ENCODE results near the gene KIR3DL2.
"Not testable (repeated sequence)": the region's sequence is repeated elsewhere in the genome, so short reads cannot be mapped to it uniquely, and the experiment has no call there.

KIR3DL2 gene

DNA sequence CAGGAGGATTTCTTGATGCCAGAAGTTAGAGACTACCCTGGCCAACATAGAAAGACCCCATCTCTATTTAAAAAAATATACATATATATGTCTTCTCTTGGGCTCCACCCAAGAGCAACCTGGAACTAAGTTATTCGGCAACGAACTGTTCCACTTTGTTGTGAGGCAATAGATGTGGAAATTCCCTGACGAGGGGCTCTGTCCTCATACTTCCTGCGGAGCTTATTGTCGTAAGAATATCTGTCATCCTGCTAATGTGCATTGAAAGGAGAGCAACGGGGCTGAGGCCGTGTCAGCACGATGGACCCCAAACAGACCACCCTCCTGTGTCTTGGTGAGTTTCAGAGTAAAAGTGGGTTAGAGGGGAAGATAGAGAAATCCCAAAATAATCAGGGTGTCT, 23.7 kb downstream of the KIR3DL2 start, which contains the start of gene FCAR:
Gene FCAR (plus strand): TSS at position 246 of the 400 bp plus-strand sequence. CDS start 55 bp downstream, at position 301.
- peak; percentile 88 to 95 for DNase-seq

DNA sequence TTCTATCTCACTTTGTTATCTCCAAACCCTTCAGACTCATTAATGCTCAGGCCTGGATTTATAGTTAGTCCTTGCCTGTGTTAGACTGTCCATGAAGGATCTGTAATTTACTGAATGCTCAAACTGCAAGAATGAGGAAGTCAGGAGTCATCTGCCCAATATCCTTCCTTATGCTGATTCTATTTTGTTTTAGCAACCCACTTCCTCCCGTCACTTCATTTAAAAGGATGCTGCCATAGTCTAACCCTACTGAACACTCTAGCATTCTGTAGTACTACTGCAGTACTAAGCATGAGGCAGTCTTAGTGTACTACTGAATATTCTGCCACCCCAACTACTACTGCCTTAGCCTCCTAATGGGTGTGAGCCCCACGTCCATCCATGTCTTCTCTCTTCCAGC, 25.3 kb downstream of the KIR3DL2 start:
- peak; percentile 72 to 84 for DNase-seq

DNA sequence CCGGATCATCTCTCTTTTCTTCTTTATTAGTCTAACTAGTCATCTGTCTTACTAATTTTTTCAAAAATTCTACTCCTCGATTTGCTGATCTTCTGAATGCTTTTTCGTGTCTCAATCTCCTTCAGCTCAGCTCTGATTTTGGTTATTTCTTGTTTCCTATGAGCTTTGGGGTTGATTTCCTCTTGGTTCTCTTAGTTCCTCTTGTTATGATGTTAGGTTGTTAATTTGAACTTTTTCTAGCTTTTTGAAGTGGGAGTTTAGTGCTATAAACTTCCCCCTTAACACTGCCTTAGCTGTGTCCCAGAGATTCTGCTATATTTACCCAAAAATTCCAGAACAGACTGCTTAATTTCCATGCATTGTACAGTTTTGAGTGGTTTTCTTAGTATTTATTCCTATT, 27.2 kb downstream of the KIR3DL2 start:
- DNase-seq: peak; percentile 48 to 85

DNA sequence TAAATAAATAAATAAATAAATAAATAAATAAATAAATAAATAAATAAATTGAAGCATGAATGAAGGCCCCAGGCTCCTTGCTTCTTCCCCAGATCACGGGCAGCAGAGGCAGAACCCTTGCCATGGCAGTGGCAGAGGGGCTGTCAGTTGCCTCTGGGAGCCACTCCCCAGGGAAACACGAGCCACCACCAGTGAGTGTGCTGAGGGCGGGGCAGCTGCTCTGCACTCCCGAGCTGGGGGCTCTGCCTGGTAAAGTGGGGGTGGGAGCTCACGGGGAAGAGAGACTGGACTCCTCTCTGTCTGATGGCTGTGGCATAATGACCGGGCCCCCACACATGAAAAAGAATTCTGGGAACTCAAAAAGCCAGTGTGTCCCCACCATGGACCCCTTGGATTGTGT, 31.6 kb downstream of the KIR3DL2 start:
- no peak for DNase-seq

DNA sequence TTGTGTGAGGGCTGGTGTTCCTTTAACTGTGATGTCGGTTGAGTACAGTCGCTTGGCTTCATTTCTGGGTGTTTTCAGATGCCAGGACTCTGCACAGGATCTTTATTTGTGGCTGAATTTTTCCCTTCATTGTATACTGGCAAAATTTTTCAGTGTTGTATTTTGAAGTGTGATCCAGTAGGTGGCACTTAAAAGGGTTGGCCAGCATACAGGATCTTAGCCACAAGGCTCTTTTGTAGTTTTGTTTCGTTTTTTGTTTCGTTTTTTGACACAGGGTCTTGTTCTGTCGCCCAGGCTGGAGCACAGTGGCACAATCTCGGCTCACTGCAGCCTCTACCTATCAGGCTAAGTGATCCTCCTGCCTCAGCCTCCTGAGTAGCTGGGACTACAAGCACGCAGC, 32.5 kb downstream of the KIR3DL2 start:
- DNase-seq: peak; percentile 43 to 47

DNA sequence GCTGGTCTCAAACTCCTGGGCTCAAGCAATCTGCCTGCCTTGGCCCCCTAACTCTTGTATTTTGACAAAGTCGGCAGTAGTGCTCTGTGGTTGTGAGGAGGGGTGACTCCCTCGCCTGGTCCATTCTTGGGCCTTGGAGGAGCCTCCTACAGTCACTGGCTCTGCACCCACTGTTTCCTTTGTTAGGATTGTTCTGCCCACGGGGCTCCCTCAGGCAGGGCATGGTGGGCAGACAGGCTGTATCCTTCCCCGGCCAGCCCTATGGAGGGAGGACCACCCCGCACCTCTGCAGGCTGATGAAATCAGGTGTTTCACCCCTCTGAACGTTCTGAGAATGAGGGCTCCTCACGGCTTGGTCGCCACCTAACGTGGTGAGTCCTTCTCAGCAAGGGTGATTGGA, 33.0 kb downstream of the KIR3DL2 start:
- no peak for DNase-seq

DNA sequence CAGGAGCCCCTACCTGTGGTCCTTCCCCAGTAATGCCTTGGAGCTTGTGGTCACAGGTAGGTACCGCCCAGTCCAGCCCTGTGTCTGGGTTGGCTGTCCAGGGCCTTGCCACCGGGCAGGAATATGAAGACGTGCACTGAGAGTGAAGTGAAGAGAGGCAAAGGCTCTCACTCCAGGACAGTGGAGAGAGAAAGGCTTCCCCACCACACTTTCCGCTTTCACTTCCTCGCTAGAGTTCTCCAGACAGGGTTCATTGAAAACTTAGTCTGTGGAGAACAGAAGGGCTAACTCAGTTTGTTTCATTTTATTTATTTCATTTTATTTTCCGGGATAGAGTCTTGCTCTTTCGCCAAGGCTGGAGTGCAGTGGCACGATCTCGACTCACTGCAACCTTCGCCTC, 38.0 kb downstream of the KIR3DL2 start:
- DNase-seq: no peak

DNA sequence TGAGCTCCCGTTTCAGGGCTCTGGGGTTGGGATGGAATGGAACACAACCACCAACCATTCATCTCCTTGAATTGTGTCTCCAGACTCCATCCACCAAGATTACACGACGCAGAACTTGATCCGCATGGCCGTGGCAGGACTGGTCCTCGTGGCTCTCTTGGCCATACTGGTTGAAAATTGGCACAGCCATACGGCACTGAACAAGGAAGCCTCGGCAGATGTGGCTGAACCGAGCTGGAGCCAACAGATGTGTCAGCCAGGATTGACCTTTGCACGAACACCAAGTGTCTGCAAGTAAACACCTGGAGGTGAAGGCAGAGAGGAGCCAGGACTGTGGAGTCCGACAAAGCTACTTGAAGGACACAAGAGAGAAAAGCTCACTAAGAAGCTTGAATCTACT, 39.3 kb downstream of the KIR3DL2 start:
- DNase-seq: no peak

DNA sequence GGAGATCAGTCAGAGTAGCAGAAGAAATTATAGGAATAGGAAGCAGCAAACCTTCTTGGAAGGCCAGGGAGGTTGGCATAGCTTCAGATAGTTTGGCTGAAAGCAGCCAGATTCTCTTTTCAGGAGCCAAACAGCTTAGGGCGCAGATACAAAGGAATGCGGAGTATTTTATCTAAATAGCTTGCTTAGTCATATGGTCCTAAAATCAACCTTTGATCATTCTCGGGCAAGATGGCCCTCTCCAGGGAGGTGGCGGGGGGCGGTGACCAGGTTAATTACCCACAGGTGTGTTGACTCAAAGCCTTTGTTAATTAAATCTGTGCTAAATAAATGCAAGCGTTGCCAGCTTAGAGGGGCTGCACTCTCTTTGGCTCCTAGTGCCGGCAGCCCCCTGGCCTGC, 43.2 kb downstream of the KIR3DL2 start:
- no peak for DNase-seq

DNA sequence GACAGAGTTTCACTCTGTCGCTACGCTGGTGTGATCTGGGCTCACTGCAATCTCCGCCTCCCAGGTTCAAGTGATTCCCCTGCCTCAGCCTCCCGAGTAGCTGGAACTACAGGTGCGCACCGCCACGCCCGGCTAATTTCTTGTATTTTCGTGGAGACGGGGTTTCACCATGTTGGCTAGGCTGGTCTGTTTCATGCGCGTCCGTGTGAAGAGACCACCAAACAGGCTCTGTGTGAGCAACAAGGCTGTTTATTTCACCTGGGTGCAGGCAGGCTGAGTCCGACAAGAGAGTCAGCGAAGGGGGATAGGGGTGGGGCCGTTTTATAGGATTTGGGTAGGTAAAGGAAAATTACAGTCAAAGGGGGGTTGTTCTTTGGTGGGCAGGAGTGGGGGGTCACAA, 43.9 kb downstream of the KIR3DL2 start:
- DNase-seq: not testable (repeated sequence)

DNA sequence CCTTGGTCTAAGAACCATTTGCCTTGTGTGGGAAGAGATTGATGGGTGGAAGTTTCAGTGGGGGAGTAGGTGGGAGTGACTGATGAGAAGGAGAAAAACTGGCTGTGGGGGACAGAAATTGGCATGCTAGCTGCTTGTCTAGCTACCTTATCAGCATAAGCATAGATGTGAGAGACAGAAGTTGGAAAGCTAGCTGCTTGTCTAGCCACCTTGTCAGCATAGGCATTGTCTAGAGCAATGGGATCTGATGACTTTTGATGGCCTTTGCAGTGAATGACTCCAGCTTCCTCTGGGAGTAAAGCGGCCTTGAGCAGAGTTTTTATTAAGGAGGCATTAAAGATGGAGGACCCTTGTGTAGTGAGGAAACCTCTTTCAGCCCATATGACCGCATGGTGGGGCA, 45.8 kb downstream of the KIR3DL2 start:
- DNase-seq: no peak

DNA sequence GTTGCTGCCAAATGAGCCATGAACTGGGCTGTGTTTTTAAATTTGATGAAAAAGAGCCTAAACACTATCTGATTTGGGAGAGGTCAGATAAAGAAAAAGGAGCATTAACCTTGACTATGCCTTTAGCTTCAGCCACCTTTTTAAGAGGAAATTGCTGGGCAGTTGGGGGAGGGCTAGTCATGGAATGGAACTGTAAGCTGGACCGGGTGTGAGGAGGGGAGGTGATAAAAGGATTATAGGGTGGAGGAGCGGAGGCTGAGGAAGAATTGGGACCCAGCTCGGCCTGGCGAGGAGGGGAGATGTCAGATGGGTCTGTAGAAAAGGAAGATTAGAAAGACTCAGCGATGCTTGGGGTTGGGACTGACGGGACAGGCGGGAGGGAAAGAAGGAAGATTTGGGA, 48.4 kb downstream of the KIR3DL2 start:
- DNase-seq: not testable (repeated sequence)

DNA sequence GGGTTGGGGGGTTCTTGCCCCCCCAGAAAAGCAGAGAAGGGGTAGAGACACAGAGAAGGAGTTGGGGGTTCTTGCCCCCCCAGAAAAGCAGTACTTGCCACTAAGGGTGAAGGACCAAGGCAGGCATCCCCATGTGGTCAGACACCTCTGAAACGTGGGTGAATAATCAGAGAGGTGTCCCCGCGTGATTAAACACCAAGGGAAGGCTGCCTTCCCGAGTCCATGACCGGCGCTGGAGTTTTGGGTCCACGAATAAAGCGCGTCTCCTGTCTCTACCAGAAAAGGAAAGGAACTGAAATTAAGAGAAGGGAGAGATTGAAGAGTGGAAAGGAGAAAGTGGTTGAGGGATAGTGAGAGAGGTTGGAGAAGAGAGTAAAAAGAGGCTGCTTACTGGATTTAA, 49.4 kb downstream of the KIR3DL2 start:
- DNase-seq: not testable (repeated sequence)

DNA sequence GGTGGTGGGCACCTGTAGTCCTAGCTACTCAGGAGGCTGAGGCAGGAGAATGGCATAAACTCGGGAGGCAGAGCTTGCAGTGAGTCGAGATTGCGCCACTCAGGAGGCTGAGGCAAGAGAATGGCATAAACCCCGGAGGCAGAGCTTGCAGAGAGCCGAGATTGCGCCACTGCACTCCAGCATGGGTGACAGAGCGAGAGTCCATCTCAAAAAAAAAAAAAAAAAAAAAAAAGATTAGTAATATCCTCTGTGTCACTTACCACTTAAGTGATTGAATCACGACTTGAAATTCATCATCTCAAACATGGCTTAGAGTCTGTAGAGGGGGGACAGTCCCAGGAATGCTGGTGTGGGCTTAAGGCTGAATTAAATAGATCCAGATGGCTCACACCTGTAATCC, 50.9 kb downstream of the KIR3DL2 start:
- DNase-seq: peak; percentile 94

DNA sequence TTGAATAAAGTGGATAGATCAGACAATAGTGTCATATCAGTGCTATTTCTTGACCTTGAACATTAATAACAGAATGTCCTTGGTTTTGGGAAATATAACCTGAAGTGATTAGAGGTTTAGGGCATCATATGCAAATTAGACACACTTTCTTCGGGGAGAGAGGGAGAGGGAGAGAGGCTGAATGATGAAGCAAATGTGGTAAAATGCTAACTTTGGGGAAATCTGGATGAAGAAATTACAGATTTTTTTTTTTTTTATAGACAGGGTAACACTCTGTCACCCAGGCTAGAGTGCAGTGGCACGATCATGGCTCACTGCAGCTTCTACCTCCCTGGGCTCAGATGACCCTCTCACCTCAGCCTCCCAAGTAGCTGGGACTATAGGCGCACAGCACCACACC, 51.8 kb downstream of the KIR3DL2 start:
- peak in 1 of 2 donors; percentile 7 for DNase-seq

DNA sequence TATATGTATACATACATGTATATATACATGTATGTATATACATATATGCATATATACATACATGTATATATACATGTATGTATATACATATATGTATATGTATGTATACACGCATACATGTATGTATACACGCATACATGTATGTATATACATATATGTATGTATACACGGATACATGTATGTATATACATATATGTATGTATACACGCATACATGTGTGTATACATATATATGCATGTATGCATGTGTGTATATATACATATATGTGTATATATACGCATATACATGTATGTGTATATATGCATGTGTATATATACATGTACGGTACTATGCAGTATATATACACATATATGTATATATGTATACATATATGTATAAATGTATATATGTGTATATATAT, 53.1 kb downstream of the KIR3DL2 start:
- no peak for DNase-seq

DNA sequence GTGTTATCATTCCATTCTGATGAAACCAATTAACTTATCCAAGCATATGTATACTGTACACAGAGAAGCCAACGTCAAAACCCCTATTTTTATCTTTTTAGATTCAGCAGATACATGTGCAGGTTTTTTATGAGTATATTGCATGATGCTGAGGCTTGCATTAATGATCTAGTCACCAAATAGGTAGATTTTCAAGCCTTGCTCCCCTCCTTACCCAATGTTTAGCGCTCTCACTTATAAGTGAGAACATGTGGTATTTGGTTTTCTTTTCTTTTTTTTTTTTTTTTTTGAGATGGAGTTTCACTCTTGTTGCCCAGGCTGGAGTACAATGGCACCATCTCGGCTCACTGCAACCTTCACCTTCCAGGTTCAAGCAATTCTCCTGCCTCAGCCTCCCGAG, 54.0 kb downstream of the KIR3DL2 start:
- not testable (repeated sequence) for DNase-seq

DNA sequence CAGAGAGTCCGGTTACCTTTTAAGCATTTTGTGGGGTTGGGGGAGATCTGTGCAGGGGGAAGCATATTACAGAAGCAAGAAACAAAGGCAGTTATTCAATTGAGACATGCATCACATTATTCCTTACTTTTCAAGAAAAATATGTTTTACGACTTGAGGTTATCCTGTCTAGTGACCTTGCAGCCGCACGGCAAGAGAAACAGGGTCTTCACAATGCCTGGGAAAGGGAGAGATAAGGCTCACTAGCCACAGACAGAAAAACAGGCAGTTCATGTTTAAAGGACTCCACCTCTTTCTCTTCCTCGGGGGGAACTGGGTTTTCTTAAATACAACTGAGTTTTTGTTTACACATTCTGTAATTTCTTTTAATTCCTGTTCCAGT, 55.2 kb downstream of the KIR3DL2 start:
- no peak for DNase-seq

DNA sequence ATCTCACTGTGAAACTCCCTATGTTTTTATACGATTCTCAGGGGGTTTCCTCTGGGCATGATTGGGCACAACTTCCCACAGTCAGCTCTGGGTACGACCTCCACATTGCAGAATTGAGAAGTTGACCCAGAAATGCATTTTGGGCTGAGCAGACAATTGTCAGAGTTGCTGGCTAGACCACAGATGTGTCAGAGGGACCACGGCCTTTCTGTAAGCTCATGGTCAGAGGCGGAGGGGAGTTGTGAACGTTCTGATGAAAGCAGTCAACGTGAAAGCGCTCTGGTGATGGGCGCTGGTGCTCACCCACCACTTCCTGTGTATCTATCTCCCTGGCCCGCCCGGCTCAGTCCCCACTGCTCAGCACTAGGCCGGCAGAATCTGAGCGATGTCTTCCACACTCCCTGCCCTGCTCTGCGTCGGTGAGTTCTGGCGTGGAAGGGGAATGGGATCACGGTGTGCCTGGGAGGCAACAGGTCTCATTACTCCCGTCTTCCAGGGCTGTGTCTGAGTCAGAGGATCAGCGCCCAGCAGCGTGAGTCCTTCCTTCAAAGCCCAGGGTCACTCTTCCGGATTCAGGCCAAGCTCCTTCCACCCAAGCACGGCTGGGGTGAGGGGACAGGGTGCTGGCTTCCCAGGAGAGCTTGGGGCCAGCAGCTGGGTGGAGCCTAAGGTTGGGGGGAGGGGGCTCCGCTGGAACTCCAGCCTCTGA, 55.7 kb downstream of the KIR3DL2 start, which contains the start of gene NCR1:
Gene NCR1 (plus strand): TSS at position 346 of the 709 bp plus-strand sequence. CDS start 40 bp downstream, at position 386.
- DNase-seq: peak; percentile 58 to 72

DNA sequence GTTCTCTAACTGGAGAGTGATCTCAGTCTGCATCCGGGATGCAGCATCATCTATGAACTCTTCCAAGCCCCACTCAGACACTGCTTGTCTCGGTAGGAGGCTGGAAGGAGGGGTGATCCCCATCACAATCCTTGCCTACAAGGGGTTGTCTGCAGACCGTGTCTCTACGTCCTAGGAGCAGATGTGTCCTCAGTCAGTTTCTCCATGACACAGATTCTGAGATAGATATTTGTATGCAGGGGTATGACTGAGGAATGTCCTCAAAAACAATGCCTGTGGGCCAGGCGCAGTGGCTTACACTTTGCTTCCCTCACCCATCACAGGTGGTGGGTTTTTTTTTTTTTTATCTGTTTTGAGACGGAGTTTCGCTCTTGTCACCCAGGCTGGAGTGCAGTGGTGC, 56.6 kb downstream of the KIR3DL2 start:
- DNase-seq: no peak

DNA sequence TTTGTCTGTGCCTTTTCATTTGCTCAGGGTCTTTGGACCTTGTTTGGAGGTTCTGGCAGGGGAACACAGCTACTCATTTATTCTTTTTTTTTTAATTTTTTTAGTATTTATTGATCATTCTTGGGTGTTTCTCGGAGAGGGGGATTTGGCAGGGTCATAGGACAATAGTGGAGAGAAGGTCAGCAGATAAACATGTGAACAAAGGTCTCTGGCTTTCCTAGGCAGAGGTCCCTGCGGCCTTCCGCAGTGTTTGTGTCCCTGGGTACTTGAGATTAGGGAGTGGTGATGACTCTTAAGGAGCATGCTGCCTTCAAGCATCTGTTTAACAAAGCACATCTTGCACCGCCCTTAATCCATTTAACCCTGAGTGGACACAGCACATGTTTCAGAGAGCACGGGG, 57.7 kb downstream of the KIR3DL2 start:
- not testable (repeated sequence) for DNase-seq

Measured in inflammatory macrophage (primary cell).